Esophagus muscularis mucosa (tissue), 4 donors: ENCODE measurements around the gene EIF5B.

Experiments
- EP300 ChIP-seq: sonication (generic); formaldehyde crosslinking; IDR thresholded peaks from one replicate; pipeline ENCODE4 v1.6.1; 2017; ENCODE audit warnings: antibody characterized with exemption
- POLR2A ChIP-seq: fragments of 450-650 bp; IDR thresholded peaks from one replicate; pipeline ENCODE4 v1.6.1; 2017; ENCODE audit warnings: antibody characterized with exemption, moderate library complexity, mild to moderate bottlenecking, low read depth
- POLR2AphosphoS5 ChIP-seq, 2 donors: sonication (generic); formaldehyde crosslinking; IDR thresholded peaks; one replicate each; pipeline ENCODE4 v1.6.1; 2017; ENCODE audit warnings: antibody characterized with exemption in 2 of 2
- TF ChIP-seq, protein P1 (sequence below), 3 experiments: fragments of 200-600 bp in 2 of 3; fragments of 450-650 bp in 1 of 3; sonication (generic) in 2 of 3; IDR thresholded peaks; one replicate each; pipeline ENCODE4 v1.5.1; 2017 to 2019; ENCODE audit warnings: antibody characterized with exemption in 3 of 3, mild to moderate bottlenecking in 2 of 3, moderate library complexity in 1 of 3

- TF ChIP-seq, protein P1, sequence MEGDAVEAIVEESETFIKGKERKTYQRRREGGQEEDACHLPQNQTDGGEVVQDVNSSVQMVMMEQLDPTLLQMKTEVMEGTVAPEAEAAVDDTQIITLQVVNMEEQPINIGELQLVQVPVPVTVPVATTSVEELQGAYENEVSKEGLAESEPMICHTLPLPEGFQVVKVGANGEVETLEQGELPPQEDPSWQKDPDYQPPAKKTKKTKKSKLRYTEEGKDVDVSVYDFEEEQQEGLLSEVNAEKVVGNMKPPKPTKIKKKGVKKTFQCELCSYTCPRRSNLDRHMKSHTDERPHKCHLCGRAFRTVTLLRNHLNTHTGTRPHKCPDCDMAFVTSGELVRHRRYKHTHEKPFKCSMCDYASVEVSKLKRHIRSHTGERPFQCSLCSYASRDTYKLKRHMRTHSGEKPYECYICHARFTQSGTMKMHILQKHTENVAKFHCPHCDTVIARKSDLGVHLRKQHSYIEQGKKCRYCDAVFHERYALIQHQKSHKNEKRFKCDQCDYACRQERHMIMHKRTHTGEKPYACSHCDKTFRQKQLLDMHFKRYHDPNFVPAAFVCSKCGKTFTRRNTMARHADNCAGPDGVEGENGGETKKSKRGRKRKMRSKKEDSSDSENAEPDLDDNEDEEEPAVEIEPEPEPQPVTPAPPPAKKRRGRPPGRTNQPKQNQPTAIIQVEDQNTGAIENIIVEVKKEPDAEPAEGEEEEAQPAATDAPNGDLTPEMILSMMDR (IDR thresholded peaks at IDR 0.05) = no peak
- TF ChIP-seq POLR2AphosphoS5 (IDR thresholded peaks at IDR 0.05) (no peak), EP300 (no peak), POLR2A (no peak)
Measured at GRCh38 chr2:99299580-99299979, 37.6 kb upstream of the EIF5B start.
